Spinal cord (tissue), 10 donors: ENCODE measurements around the gene THSD7A. TPM values are rescaled to one million over a fixed set of nuclear protein-coding genes. Genes with fewer than 3 reads are reported as not detected.

Experiments used
- DNase-seq, 6 donors: peaks; one replicate each; pipeline versions ENCODE4 v3.0.0 to v3.0.0-alpha.2; 2013 to 2015; ENCODE audit warnings: low spot score in 6 of 6, low read depth in 4 of 6
- H3K27ac ChIP-seq: one replicate; pipeline ENCODE4 v1.5.1; 2013; ENCODE audit warnings: low read depth, low read length, control low read depth
- H3K27me3 ChIP-seq: one replicate; pipeline ENCODE4 v1.6.1; 2013; ENCODE audit warnings: low read length; ENCODE audit not compliant: control insufficient read depth, insufficient read depth
- H3K36me3 ChIP-seq: one replicate; pipeline ENCODE4 v1.6.1; 2013; ENCODE audit warnings: low read length; ENCODE audit not compliant: control insufficient read depth, insufficient read depth
- H3K4me1 ChIP-seq: one replicate; pipeline ENCODE4 v1.6.1; 2013; ENCODE audit warnings: low read length; ENCODE audit not compliant: control insufficient read depth, insufficient read depth
- H3K4me3 ChIP-seq: one replicate; pipeline ENCODE4 v1.5.1; 2013; ENCODE audit warnings: low read depth, low read length, control low read depth
- H3K9me3 ChIP-seq: one replicate; pipeline ENCODE4 v1.6.1; 2013; ENCODE audit warnings: low read length; ENCODE audit not compliant: control insufficient read depth, insufficient read depth
- WGBS: methylation state at CpG from one replicate; pipeline ENCODE4 v1.1.5; 2013; ENCODE audit warnings: missing lambda C conversion rate; ENCODE audit not compliant: insufficient coverage; 5-methylcytosine and 5-hydroxymethylcytosine counted together
- polyA plus RNA-seq, 2 donors: library from polyadenylated mRNA; unstranded; fragments of 120-200 nt; gene quantifications; one replicate each; pipeline ENCODE4 v1.2.1, GENCODE V29; 2013; ENCODE audit not compliant: insufficient read length in 2 of 2
- total RNA-seq, 2 donors: library from RNA; depleted of rRNA in 1 of 2; stranded (reverse); fragments of 120-200 nt in 1 of 2; fragments of >200 nt in 1 of 2; gene quantifications; one replicate each; pipeline versions ENCODE4 v1.2.3 to v1.2.4, GENCODE V29; 2013 to 2014
- donor health status: healthy.

The THSD7A gene
- total and polyA plus RNA-seq, 4 donors, result 15.7 to 50.5 (median 20.4) TPM

DNA sequence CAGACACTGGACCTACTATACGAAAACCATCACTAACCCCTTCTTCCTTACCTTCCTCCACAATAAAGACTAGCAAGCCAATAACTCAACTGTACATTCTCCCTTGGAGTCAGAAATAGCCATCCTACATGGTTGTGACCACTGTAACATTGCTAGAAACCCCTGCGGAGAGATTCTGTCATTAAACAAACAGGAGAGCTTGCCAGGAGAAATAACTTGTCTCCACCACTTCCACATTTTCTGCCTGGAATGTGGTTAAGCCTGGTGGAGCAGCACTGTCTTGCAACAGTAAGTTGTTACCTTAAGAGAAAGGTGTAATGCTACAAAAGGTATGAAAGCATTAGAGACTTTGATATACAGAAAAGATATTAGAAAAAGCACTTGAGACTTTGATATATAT lies 45.8 kb downstream of the THSD7A start:
- no peak overlapping the region for H3K4me3 ChIP-seq
- H3K4me1 ChIP-seq, result no peaks in the 10 kb centered on the region
- H3K36me3 ChIP-seq, result no peaks in the 10 kb centered on the region
- 33% methylated on average over 1 of the region's 2 CpGs for WGBS
- peak in 2 of 6 donors; percentile 11 to 45 for DNase-seq
- H3K27ac ChIP-seq, result no peak overlapping the region
- H3K27me3 ChIP-seq, result no peaks in the 10 kb centered on the region
- H3K9me3 ChIP-seq, result no peaks in the 10 kb centered on the region

DNA sequence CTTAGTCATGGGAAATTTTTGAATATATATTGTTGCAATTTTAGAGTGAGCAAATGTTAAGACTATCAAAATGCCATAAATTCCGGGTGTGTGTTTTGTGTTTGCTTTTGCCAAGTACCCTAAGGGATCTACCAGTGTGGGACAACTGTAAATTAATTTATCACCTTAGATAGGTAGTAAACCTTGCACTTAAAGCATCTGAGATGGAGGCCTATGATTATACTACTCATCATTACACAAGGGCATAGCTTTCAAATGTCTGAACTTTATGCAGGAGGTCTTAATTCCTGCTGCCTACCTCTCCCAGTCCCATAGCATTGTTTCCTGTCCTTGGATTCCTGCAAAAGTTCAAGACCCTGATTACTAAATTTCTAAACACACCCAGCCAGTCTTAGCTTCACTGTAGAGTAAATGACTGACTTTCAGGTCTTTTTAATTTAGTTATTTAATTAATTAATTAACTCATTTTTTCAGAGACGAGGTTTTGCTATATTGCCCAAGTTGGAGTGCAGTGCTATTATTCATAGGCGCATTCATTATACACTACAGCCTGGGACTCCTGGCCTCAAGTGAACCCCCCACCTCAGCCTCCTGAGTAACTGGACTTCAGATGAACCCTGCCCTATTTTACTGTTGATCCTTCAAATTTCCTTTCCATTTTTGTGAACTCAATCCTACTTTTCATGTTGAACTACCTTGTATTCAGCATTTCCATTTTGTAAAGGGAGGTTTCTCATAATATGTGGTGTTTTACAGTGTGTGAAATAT lies 47.0 kb downstream of the THSD7A start:
- H3K36me3 ChIP-seq, result no peaks in the 10 kb centered on the region
- no peak overlapping the region for H3K27ac ChIP-seq
- DNase-seq, result no peak
- H3K27me3 ChIP-seq, result no peaks in the 10 kb centered on the region
- WGBS, result 83% methylated on average over 2 of the region's 3 CpGs
- H3K9me3 ChIP-seq, result no peaks in the 10 kb centered on the region
- H3K4me3 ChIP-seq, result no peak overlapping the region
- H3K4me1 ChIP-seq, result no peaks in the 10 kb centered on the region

DNA sequence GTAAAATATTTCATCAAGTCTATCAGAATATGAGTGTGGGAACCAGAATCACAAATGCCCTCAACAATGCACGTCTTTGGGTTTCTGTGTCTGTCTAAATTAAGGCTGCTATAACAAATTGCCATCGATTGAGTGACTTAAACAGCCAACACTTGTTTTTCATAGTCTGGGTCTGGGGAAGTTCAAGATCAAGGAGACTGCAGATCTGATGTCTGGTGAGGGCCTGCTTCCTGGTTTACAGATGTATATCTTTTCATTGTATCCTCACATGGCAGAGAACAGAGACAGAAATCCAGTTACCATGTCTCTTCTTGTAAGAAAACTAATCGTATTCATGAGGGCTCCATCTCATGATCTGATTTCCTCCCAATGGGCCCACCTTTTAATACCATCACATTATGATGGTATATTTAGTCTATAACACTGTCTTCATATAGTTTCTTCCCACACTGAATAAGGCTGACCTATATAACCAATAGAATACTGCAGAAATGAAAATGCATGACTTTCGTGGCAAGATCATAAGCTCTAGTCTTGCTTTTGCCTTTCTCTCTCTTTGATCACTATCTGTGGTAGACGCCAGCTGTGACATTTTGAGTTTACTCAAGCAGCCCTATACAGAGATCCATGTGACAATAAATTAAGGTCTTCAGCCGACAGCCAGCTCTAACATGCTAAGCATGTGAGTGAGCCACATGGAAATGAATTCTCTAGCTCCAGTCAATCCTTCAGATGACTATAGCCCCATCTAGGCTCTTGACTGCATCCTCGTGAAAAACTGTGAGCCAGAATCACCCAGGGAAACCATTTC lies 51.9 kb downstream of the THSD7A start:
- DNase-seq, result no peak
- Histone ChIP-seq H3K36me3 (no peaks in the 10 kb centered on the region), H3K9me3 (no peaks in the 10 kb centered on the region), H3K4me3 (no peak overlapping the region), H3K27ac (no peak overlapping the region), H3K27me3 (no peaks in the 10 kb centered on the region), H3K4me1 (no peaks in the 10 kb centered on the region)
- 94% methylated on average over 2 of the region's 7 CpGs for WGBS

DNA sequence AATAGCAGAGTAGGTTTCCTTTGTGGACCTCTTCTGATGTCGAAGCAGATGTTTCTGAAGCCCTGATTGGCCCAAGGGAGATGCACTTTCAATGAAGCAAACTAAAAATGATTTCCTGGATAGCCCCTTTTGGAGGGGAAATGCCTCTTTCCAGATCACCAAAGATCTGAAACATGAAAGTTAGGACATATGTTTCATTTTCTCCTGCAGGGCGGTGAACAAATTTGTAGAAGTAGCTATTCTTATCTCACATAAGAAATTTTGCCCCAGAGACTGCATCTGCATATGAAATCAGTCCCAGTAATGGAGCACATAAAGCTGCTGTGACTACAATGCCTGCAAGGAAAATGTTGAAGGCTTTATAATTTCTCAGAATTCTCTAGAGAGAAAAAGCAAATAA lies 56.0 kb downstream of the THSD7A start:
- 60% methylated on average over 1 of the region's 2 CpGs for WGBS
- H3K4me1 ChIP-seq, result no peaks in the 10 kb centered on the region
- peak in 1 of 6 donors; percentile 85 for DNase-seq

DNA sequence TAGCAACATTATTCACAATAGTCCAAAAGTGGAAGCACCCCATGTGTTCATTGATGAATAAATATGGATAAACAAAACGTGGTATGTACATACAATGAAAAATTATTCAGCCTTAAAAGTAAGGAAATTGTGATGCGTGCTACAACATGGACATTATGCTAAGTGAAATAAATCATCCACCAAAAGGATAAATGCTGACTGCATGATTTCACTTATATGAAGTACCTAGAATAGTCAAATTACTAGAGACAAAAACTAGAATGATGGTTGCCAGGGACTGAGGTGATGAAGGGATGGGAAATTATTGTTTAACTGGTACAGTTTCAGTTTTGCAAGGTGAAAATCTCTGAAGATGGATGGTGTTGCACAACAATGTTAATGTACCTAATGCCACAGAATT lies 56.6 kb downstream of the THSD7A start:
- Histone ChIP-seq H3K36me3 (no peaks in the 10 kb centered on the region), H3K4me3 (no peak overlapping the region), H3K27me3 (no peaks in the 10 kb centered on the region), H3K4me1 (no peaks in the 10 kb centered on the region), H3K27ac (no peak overlapping the region), H3K9me3 (no peaks in the 10 kb centered on the region)
- DNase-seq, result peak in 1 of 6 donors; percentile 11
- WGBS, result no CpG with 5 or more reads among the region's 2 CpGs

More for the DNA sequence above, 56.0 kb downstream of the THSD7A start:
- no peaks in the 10 kb centered on the region for H3K36me3 ChIP-seq
- H3K27me3 ChIP-seq, result no peaks in the 10 kb centered on the region
- H3K27ac ChIP-seq, result no peak overlapping the region
- no peak overlapping the region for H3K4me3 ChIP-seq
- H3K9me3 ChIP-seq, result no peaks in the 10 kb centered on the region

DNA sequence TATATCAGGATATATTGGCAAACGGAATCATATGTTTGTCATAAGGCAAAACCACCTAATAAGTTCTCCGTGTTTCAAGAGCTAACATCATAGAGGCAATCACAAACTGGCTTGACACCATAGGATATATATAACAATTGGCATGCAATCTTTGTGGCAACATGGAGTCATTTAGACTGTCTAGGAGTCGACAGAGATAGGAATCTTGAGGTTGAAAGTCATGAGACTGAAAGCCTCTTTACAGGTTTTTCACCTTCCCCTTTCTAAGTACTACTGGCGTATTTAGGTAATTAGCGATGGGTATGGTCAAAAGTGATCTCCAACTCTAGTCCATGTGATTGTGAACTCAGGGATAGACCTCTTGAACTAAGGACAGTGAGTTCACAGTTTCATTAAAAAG lies 63.7 kb downstream of the THSD7A start:
- Histone ChIP-seq H3K4me1 (no peaks in the 10 kb centered on the region), H3K4me3 (no peak overlapping the region), H3K27me3 (no peaks in the 10 kb centered on the region), H3K9me3 (no peaks in the 10 kb centered on the region), H3K27ac (no peak overlapping the region), H3K36me3 (no peaks in the 10 kb centered on the region)
- WGBS, result no CpG with 5 or more reads among the region's 5 CpGs
- no peak for DNase-seq

DNA sequence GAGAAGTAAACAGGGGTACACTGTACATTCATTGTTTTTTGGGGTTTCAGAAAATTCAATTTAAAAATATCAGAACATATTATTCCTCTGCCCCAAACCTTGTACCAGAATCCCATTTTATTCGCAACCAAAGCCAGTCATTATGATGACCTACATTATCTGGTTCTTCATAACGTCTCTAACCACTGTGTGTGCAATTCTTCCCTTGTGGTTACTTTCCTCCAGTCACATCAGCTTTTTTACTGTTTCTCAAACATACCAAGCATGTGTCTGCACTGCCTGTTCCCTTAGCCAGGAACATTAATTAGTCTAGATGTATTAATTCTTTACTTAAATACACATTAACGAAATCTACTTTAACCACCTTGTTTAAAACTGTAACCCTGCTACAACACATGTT lies 64.8 kb downstream of the THSD7A start:
- H3K27me3 ChIP-seq, result no peaks in the 10 kb centered on the region
- H3K36me3 ChIP-seq, result no peaks in the 10 kb centered on the region
- H3K27ac ChIP-seq, result no peak overlapping the region
- 74% methylated on average over 2 of the region's 3 CpGs for WGBS
- no peaks in the 10 kb centered on the region for H3K4me1 ChIP-seq
- DNase-seq, result no peak
- H3K9me3 ChIP-seq, result no peaks in the 10 kb centered on the region
- H3K4me3 ChIP-seq, result no peak overlapping the region

DNA sequence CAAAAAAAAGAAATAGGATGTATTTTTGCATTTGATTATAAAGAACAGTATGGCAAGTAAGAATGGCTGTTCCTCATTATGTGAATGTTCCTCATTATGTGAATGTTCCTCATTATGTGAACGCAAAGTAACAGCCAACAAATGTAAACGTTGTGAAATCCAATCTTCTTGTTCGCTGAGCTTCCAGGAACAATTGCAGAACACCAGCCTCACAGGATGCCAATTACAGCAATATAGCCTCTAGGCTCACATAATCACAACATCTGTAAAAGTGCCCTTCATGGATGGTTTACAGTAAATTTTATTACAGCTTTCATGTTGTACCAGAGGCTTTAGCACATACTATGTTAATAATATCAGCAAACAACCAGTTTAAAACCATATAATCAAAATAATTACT lies 71.6 kb downstream of the THSD7A start:
- no peaks in the 10 kb centered on the region for H3K36me3 ChIP-seq
- H3K27ac ChIP-seq, result no peak overlapping the region
- no peaks in the 10 kb centered on the region for H3K27me3 ChIP-seq
- DNase-seq, result peak in 4 of 6 donors; percentile 25 to 96 (median 33)
- H3K4me1 ChIP-seq, result no peaks in the 10 kb centered on the region
- no peaks in the 10 kb centered on the region for H3K9me3 ChIP-seq
- 67% methylated on average over 1 of the region's 3 CpGs for WGBS
- H3K4me3 ChIP-seq, result no peak overlapping the region

DNA sequence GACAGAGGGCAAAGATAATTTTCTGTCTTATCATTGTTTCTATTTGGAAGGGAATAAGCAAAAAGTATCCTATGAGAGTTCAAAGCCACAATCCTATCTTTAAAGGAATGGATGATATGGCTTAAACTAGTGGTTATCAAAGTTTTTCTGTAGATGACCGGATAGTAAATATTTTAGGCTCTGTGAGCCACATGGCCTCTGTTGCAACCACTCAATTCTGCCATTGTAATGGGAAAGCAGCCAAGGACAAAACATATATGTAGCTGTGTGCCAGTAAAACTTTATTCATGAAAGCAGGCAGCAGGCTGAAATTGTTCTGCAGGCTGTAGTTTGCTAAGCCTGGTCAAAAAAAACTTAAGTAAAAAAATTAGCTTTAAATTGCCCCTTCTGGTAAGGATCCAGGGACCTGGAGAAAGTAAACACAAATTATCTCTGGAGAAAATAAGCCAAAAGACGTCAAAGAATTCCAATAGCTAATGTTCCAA lies 73.3 kb downstream of the THSD7A start:
- no peaks in the 10 kb centered on the region for H3K9me3 ChIP-seq
- H3K4me1 ChIP-seq, result no peaks in the 10 kb centered on the region
- H3K4me3 ChIP-seq, result no peak overlapping the region
- no peak overlapping the region for H3K27ac ChIP-seq
- H3K27me3 ChIP-seq, result no peaks in the 10 kb centered on the region
- DNase-seq, result peak in 1 of 6 donors; percentile 40
- H3K36me3 ChIP-seq, result no peaks in the 10 kb centered on the region
- WGBS, result 58% methylated on average over 2 of the region's 2 CpGs
